SHP77 (cell line): ENCODE data around the gene PML.
"Not testable (repeated sequence)": the region's sequence is repeated elsewhere in the genome, so short reads cannot be mapped to it uniquely, and the experiment has no call there.

Experiments
- DNase-seq, 2 experiments: peaks; one replicate each; lab custom pipeline; 2025; lab: John Stamatoyannopoulos, UW

The PML gene

DNA sequence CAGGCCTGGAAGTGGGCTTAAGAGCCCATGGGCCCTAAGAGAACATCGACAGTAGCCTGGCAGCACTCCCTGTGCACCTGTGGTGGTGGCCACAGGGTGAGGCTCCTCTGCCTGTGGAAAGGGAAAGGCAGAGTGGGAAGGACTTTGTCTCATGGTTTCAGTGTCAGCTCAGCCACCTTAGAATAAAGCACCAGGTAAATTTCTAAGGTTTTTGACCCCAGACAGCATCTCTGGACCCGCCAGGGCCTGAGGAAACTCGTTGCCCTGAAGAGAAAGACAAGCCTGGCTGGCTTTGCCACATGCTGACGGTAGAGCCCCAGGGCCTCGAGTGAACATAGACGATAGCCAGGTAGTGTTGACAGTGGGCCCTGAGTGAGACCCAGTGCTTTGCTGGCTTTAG lies 65.7 kb downstream of the PML start:
- no peak for DNase-seq

DNA sequence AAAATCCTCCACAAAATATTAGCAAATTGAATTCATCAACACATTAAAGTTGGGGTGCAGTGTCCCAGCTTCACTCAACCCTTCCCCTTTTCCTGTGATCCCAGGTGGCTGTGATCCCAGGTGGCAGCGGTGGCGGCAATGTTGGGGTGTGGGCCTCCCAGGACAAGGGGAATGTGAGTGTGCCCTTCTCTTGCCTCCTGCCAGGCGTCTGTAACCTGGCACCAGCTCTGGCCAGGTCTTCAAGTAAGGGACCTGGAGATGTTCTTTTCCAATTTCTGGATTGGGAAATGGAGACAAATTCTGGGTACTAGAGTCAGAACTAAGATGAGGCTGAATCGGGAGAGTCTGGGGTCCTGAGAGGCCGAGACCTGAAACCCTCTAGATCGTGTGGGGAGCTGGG lies 67.7 kb downstream of the PML start:
- no peak for DNase-seq

DNA sequence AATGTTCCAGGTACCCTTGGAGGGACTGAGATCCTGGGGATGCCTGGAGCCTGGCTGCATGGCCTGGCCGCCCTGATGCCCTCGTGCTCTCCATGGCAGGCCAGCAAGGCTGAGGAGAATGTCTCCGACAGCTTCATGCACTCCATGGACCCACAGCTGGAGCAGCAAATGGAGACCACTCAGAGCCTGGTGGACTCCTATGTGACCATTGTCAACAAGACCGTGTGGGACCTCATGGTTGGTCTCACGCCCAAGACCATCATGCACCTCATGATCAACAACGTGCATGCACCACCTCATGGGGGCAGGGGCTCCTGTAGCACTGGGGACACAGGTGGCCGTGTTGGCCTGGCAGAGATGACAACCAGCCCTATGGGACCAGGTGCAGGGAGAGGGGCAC lies 68.2 kb downstream of the PML start:
- no peak for DNase-seq

DNA sequence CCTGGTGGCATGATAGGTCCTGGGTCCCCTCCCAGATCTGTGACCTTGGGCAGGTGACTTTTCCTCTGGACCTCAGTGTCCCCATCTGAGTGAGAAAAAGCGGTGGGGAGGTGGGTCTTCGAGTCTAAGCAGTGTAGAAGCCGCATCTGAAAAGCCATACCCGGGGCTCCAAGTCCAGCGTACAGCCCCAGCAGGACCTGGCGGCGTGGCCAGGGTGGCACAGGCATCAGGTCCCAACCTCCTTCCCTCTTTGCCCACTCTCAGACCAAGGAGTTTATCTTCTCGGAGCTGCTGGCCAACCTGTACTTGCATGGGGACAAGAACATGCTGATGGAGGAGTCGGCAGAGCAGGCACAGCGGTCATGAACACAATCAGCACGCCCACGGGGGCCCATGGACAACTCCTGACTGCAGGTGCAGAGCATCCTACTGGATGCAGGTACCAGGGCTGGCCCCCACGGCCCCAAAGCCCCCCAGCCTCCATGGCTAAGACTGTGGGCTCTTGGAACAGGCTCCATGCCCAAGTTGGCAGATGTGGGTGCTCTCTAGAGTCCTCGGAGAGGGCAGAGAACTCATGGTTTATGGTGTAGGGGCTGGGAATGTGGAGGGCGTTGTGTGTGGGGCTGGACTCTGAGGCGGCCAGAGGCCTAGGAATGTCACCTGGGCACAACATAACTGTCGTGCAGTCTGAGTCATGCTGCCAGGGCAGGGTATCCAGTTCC lies 69.1 kb downstream of the PML start:
- not testable (repeated sequence) for DNase-seq

DNA sequence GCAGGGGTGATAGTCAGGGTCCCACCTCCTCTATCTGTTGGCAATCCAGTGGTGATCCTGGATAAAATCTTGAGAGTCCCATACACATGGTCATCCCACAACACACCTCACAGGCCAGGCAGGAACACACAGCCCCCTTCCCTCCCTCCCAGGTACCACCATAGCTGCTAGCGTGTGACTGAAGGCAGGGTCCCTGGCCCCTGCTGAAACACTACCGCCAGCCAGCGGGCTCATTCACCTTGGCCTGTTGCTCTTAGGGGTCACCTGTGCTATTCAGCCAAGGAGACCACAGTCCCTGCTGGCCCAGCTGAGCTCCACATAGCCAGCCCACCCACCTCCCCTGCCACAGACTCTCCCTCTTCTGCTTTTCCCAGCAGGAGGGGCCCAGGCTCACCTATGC lies 69.7 kb downstream of the PML start:
- not testable (repeated sequence) for DNase-seq

DNA sequence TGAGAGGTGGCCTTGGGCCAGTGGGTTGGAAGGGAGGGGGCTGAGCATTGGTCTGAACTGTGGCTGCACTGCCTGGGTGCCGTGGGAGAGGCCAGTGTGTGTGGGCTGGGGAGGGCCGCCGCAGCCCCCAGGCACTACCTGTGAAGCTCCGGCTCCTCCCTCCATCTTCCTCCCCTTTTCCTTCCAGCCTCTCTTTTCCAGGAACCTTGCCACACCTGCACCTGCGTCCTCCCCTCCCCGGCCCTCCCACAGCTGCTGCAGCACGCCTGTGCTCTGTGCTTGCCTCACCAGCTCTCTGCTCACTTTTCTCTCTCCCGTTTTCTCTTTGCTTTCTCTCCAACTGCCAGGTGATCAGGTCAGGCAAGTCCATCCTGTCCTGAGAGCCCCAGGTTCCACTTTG lies 70.3 kb downstream of the PML start:
- DNase-seq = not testable (repeated sequence)

DNA sequence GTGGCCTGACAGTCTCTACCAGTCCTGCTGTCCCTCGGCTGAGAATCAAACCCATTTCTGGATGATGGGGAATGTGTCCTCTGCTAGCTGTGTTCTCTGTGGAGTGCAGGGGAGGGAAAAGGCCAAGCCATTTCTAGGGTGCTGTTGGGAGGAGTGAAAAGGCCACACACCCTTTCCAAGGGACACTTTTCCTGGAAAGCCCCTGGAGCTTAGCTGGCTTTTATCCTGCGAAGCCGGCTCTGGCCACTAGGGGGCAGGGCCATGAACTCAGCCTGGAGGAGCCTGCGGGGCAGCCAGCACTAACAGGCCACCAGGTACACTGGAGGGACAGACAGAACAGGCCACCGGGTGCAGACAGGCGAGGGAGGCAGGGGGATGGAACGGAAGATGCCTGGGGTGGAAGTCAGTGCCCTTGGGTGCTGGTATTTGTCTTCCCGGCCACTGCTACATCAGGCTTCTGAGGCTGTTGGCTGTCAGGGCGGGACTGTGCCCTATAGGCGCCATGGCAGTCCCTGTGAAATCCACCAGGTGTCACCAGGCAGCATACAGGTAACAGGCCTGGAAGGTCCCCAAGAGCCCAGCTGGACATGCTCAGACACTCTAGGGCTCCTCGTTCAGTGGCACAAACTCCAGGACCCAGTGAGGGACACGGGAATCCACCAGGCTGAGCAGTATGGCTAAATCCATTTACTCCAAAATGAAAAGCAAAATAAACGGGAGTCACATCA lies 71.3 kb downstream of the PML start:
- DNase-seq = not testable (repeated sequence)

DNA sequence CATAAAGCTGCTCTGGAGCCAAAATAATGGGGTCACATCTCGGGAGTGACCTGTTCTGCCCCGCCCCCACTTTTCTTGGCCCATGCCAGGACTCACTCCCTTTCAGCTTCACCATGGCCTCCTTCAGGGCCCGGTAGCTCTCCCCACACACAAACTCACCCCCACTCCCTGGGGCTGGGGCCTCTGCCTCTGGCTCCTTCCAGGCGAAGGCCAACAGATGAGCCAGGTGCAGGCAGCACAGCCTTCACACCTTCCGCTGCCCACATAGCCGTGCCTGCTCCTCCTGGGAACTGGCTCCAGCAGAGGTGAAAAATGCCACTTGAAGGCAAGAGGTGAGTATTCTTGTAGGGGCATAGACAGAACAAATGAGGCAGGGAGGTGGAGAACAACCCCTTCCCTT lies 77.1 kb downstream of the PML start:
- not testable (repeated sequence) for DNase-seq

DNA sequence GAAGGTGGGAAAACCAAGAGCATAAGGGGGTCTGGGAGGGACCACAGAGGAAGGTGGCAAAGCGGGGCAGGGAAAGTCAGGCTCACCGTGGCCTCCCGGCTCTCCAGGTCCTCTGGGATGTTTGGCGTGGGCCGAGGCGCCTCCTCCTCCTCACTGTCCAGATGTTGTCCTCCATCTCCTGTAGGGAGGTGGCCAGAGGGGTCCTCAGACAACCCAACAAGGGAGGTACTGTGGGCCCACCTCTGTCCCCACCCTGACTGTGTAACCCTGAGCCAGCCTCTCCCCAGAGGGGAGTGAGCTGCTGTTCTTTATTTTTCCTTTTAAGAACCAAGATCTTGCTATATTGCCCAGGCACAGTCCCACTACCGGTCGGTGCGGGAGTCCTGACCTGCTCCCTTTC lies 77.6 kb downstream of the PML start:
- not testable (repeated sequence) for DNase-seq

DNA sequence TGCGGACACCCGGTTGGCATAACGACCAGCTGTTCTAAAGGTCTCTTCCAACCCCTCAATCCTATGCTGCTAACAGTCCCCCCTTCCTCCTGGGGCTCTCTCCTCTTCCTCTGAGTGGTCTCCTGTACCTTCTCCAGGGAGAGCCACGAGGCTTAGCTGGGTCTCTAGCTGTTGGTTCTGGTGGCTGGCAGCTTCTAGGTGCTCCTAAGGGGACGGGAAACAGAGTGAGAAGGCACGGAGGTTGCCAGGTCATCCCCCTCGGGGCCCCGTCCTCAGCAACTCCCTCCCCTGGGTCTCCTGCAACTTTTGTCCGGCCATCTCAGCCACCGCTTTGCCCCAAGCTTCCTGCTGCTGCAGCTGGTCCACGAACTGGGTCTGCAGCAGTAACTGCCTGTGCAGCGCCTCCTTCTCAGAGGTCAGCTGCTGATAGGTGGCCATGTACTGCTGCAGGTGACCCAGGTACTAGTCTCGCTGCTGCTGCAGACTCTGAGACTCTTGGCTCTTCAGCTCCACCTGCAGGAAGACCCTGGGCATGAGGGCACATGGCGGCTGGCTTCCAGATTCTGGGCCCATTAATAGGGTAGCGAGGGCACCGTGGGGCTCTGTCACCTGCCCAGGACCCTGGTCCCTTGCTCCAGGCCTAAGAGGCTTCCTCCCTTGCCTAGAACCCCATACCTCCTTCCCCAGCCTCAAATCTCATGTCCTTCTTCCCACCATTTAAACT lies 78.3 kb downstream of the PML start:
- not testable (repeated sequence) for DNase-seq

DNA sequence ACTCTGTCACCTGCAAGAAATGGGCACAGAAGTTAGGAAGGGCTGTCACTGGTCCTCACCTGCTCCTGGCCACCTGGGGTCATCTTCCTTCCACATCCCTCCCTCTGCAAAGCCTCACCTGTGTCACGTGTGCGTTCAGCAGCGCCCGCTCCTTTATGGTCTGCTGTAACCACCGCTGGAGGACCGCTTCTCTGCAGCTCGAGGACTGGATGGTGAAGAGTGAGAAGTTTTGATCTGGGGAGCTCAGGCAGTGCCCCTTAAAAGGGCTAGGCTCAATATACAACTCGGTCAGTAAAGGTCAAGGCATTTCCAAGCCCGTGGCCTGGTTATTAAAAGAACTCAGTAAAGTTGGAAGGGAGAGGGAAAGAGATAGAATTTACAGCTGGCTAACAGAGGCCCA lies 81.3 kb downstream of the PML start:
- DNase-seq = not testable (repeated sequence)

DNA sequence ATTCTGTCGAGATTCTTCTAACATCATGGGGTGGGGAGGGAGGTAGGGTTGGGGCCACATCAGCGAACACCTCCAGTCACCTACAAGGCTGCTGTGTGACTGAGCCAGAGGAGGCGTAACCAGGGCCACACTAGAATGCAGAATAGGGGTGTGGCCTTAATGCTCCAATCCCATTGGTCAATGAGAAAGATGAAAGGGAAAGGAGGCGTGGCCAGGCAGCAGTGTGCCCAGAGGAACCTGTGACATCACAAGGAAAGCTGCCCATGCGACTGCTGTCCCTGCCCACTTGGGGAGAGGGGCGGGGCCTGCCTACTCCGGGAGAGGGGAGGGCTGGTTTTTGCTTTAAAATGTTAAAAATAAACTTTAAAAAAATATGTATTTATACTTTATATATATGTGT lies 87.9 kb downstream of the PML start, which contains the start of gene GOLGA6A:
GOLGA6A (minus strand) TSS at position 101 of the 400 bp plus-strand sequence; CDS start at position 60, 41 bp downstream.
- not testable (repeated sequence) for DNase-seq

DNA sequence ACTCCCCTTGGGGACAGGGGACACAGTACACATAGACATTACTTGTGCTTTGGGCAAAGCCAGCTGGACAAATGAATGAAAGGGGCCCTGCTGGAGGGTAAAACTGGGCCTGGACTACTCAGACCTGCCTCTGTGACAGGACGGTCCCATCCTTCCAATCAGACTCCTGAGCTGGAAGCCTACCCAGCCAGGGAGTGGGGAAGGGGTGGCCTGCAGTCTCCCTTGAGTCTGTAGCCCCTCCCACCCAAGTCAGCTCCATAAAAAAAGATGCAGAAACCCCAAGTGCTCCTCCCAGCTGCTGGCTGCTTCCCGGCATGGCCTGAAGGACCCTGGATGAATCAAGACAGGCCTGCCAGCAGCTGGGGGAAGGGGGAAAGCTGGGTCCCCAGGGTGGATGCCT lies 100.1 kb downstream of the PML start:
- not testable (repeated sequence) for DNase-seq

DNA sequence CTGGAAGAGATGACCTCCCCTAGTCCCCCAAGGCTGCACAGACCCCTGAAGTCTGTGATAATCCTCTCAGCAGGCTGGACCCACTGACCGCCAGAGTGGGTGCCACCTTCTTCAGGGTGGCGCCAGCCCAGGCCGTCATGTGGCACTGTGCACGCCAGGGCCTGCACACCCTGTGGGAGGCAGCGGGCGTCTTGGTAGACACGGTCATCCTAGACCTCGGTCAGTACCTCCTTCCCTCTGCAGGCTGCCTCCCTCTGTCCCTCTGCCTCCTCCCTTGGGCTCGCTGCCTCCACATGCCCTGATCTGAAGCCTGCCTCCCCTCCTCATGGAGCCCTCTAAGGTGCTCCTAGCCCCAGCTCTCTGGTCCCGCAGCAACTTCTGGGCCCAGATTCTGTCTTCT lies 101.1 kb downstream of the PML start:
- DNase-seq = not testable (repeated sequence)

DNA sequence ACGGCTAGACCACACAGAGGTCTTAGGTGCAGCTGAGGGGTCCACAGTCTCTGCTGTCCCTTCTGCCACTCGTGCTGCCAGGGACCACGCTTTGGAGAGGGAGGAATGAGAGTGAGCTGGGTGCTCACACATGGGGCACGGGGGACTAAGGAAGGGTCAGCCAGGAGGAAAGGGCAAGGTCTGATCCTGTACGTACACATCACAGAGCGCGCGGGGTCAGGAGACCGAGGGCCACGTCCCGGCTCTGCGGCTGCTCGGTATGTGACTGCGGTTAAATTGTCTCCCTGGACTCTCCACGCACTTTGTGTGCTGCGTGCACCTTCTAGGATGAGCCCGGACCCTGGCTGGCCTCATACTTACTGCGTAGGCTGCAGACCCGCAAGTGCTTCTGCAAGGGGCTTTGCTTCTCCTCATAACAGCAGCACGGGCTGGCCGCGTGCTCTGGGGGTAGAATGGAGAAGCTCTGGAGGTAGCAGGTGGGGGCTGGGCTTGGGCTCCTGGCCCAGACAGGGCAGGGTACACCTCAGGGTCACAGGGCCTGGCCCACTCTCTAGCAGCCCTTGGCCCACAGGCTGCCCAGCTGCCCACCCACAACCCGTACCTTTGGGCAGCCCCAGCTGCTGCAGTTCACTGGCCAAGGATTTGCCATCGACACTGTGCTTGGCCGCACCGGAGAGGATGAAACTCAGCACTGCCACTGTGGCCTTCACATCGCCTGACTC lies 102.4 kb downstream of the PML start:
- not testable (repeated sequence) for DNase-seq
